K562 (cell line): Measurements from ENCODE around the gene RALGAPA2. TPM values are rescaled to one million over a fixed set of nuclear protein-coding genes. Genes with fewer than 3 reads are reported as not detected.

Experiments used
- ATAC-seq: fragments of 200-7000 bp; cut with Tn5 transposase; 3 replicates; pipeline ENCODE4 v1.9.1; 2020; ENCODE audit warnings: moderate library complexity
- BruUV-seq: library from RNA; stranded (reverse); fragments of 400-500 nt; replicated peaks from 2 replicates; lab custom pipeline; 2021; lab: Mats Ljungman, UMichigan
- CTCF ChIA-PET: fragments of 300-600 bp; formaldehyde crosslinking; extraction: SDS; loops from one replicate; lab custom pipeline; 2021; ENCODE audit warnings: low intra/inter-chr PET ratio; lab: Yijun Ruan, JAX
- POLR2A ChIA-PET: fragments of 300-600, 350-650 bp; sonication (Branson Sonifier 250); formaldehyde crosslinking; extraction: SDS; loops from one replicate; lab custom pipeline; 2021; ENCODE audit warnings: antibody characterized with exemption, inconsistent platforms; lab: Yijun Ruan, JAX
- DNase-seq, 4 experiments: peaks; one replicate each; pipeline versions ENCODE4 v3.0.0 to v3.0.0-alpha.2; 2011 to 2018; ENCODE audit warnings: low spot score in 3 of 4, mixed read lengths in 3 of 4; ENCODE audit errors: extremely low read depth in 1 of 4
- FAIRE-seq: peaks from 2 replicates; lab custom pipeline; 2011; peaks lifted over from hg19 to GRCh38; lab: Jason Lieb, UNC
- H2AFZ ChIP-seq: 2 replicates; pipeline ENCODE4 v1.6.0; 2011; ENCODE audit warnings: low read depth, low read length, control low read depth, inconsistent platforms
- H3K27ac ChIP-seq: fragments of 200-600 bp; 3 replicates; pipeline ENCODE4 v1.8.0; 2011; ENCODE audit warnings: low read depth, mild to moderate bottlenecking, control low read depth, inconsistent platforms, low read length, moderate library complexity, mixed read lengths; ENCODE audit errors: extremely low read depth
- H3K27me3 ChIP-seq, 2 experiments: fragments of 300-600 bp in 1 of 2; 2 replicates in 1 of 2; 3 replicates in 1 of 2; pipeline versions ENCODE4 v1.6.0 to v1.8.0; 2011; ENCODE audit warnings: inconsistent platforms in 2 of 2, low read length in 2 of 2, mild to moderate bottlenecking in 1 of 2, mixed read lengths in 1 of 2, moderate library complexity in 1 of 2; ENCODE audit not compliant: control insufficient read depth in 2 of 2, insufficient read depth in 2 of 2
- H3K36me3 ChIP-seq: fragments of 300-600 bp; 3 replicates; pipeline ENCODE4 v1.8.0; 2011; ENCODE audit warnings: mild to moderate bottlenecking, low read length, inconsistent platforms; ENCODE audit not compliant: control insufficient read depth, insufficient read depth
- H3K4me1 ChIP-seq, 2 experiments: fragments of 200-600 bp in 1 of 2; replicated peaks in 1 of 2; 2 replicates in 1 of 2; 3 replicates in 1 of 2; pipeline versions ENCODE4 v1.5.1 to v1.8.0; 2011; ENCODE audit warnings: inconsistent platforms in 2 of 2, low read length in 2 of 2, mild to moderate bottlenecking in 1 of 2, mixed read lengths in 1 of 2, moderate library complexity in 1 of 2; ENCODE audit not compliant: control insufficient read depth in 2 of 2, insufficient read depth in 2 of 2
- H3K4me2 ChIP-seq: 2 replicates; pipeline ENCODE4 v1.6.1; 2011; ENCODE audit warnings: low read length, control low read depth, inconsistent platforms, mixed read lengths; ENCODE audit not compliant: insufficient read depth
- H3K4me3 ChIP-seq: fragments of 200-600 bp; sonication (generic), shearing (Covaris generic); 2 replicates; pipeline ENCODE4 v1.5.1; 2016; ENCODE audit warnings: control low read depth, inconsistent platforms
- H3K79me2 ChIP-seq: fragments of 200-600 bp; 3 replicates; pipeline ENCODE4 v1.8.0; 2011; ENCODE audit warnings: low read length, inconsistent platforms; ENCODE audit not compliant: control insufficient read depth, insufficient read depth
- H3K9ac ChIP-seq, 2 experiments: 2 replicates each; pipeline versions ENCODE4 v1.6.0 to v1.6.1; 2011; ENCODE audit warnings: low read depth in 2 of 2, low read length in 2 of 2, control low read depth in 1 of 2, inconsistent platforms in 1 of 2, mild to moderate bottlenecking in 1 of 2, mixed read lengths in 1 of 2; ENCODE audit not compliant: insufficient read depth in 1 of 2
- H3K9me1 ChIP-seq: one replicate; pipeline ENCODE4 v1.6.0; 2011; ENCODE audit warnings: inconsistent platforms, mild to moderate bottlenecking, low read length, moderate library complexity; ENCODE audit not compliant: control insufficient read depth, insufficient read depth
- H3K9me3 ChIP-seq: replicated peaks from 2 replicates; pipeline ENCODE4 v1.5.1; 2011; ENCODE audit warnings: low read depth, low read length, inconsistent platforms; ENCODE audit not compliant: control insufficient read depth, insufficient read depth
- H4K20me1 ChIP-seq: replicated peaks from 2 replicates; pipeline ENCODE4 v1.6.1; 2011; ENCODE audit warnings: low read length, inconsistent platforms, mixed read lengths; ENCODE audit not compliant: control insufficient read depth, insufficient read depth
- CREB5 ChIP-seq: fragments of 250-450 bp; sonication (Bioruptor Pico); IDR thresholded peaks from 2 replicates; pipeline ENCODE4 v1.5.0; 2020; ENCODE audit warnings: mild to moderate bottlenecking
- HNRNPLL ChIP-seq: fragments of 200-400 bp; formaldehyde crosslinking; IDR thresholded peaks from 2 replicates; pipeline ENCODE4 v1.6.1; 2017; ENCODE audit warnings: low read length, low read depth, mild to moderate bottlenecking; ENCODE audit not compliant: poor library complexity, severe bottlenecking
- MYBL2 ChIP-seq, 2 experiments: fragments of 450-650 bp in 1 of 2; sonication (generic) in 1 of 2; formaldehyde crosslinking in 1 of 2; IDR thresholded peaks; 2 replicates each; pipeline versions ENCODE4 v1.6.1 to v1.8.1; 2017 to 2022; ENCODE audit warnings: borderline replicate concordance in 1 of 2, inconsistent platforms in 1 of 2, low read depth in 1 of 2, mild to moderate bottlenecking in 1 of 2, missing genetic modification reagents in 1 of 2, moderate library complexity in 1 of 2
- NCOR1 ChIP-seq: fragments of 450-650 bp; IDR thresholded peaks from 2 replicates; pipeline ENCODE4 v1.6.1; 2016; ENCODE audit warnings: mild to moderate bottlenecking, moderate library complexity
- RBM39 ChIP-seq: fragments of 200-400 bp; formaldehyde crosslinking; optimal IDR thresholded peaks from 2 replicates; pipeline ENCODE3; 2018; ENCODE audit warnings: low read depth, low read length
- SIN3B ChIP-seq: fragments of 450-650 bp; IDR thresholded peaks from 2 replicates; pipeline ENCODE4 v1.6.1; 2017; ENCODE audit warnings: low read depth, mild to moderate bottlenecking, moderate library complexity
- ZNF518B ChIP-seq: fragments of 250-450 bp; sonication (Bioruptor Pico); IDR thresholded peaks from 2 replicates; pipeline ENCODE4 v1.5.0; 2021; ENCODE audit warnings: mild to moderate bottlenecking, moderate library complexity
- WGBS: fragments of 100-300 bp; shearing (Covaris generic); methylation state at CpG from one replicate; pipeline ENCODE4 v1.1.6; 2016; ENCODE audit warnings: low coverage, mixed read lengths; ENCODE audit not compliant: insufficient coverage; ENCODE audit errors: missing lambda C conversion rate; 5-methylcytosine and 5-hydroxymethylcytosine counted together
- in situ Hi-C: fragments of 300-500 bp; cut with MboI; formaldehyde crosslinking; loops from 4 replicates; pipeline ENCODE4 v1.15.0; 2018; ENCODE audit warnings: inconsistent platforms, mixed read lengths
- intact Hi-C: fragments of 100-400 bp; cut with micrococcal nuclease; formaldehyde crosslinking; loops from 2 replicates; pipeline ENCODE4 v1.14.2; 2022
- polyA plus RNA-seq, 8 experiments: library from polyadenylated mRNA; depleted of rRNA in 4 of 8; stranded (reverse) in 5 of 8; unstranded in 3 of 8; fragments of >200 nt; fragmentation: Nextera tagmentation in 2 of 8; fragmentation: Illumina TruSeq in 1 of 8; extraction: Ambion mirVana in 2 of 8; extraction: Trizol in 1 of 8; gene quantifications; 2 replicates each; pipeline versions ENCODE4 v1.2.1 to v1.2.3, GENCODE V29; 2011 to 2014; ENCODE audit warnings: inconsistent platforms in 1 of 8, missing spikeins in 1 of 8
- total RNA-seq, 7 experiments: library from RNA; depleted of rRNA in 6 of 7; stranded (reverse); fragments of >200 nt in 6 of 7; fragmentation: Illumina TruSeq in 2 of 7; extraction: Trizol in 2 of 7; gene quantifications; 2 replicates each; pipeline versions ENCODE4 v1.2.1 to v1.2.3, GENCODE V29; 2011 to 2021; ENCODE audit warnings: low replicate concordance in 1 of 7

Gene RALGAPA2
- total and polyA plus RNA-seq, 9 of the 15 experiments (the other 6 are each of a cell fraction or from before 2014, with no cell fraction given): 0.35 to 2.7 (median 1.4) TPM

- no peaks in the 10 kb centered on the region for H3K9me1 ChIP-seq
- no peaks in the 10 kb centered on the region for H3K9me3 ChIP-seq
- no peak overlapping the region for H3K4me3 ChIP-seq
- POLR2A ChIA-PET: no interaction called here
- intact Hi-C loops (no loop called here), in situ Hi-C loops (no loop called here)
- TF ChIP-seq RBM39 (no peak), NCOR1 (no peak), MYBL2 (IDR thresholded peaks at IDR 0.05; ENCODE audit: low read depth) (no peak), MYBL2 (CRISPR knock-in tag; IDR thresholded peaks at IDR 0.05; ENCODE audit: borderline replicate concordance) (no peak), HNRNPLL (no peak), SIN3B (no peak), CREB5 (CRISPR knock-in tag) (no peak), ZNF518B (CRISPR knock-in tag) (no peak)
- ATAC-seq (no peak), FAIRE-seq (no peak), DNase-seq (no peak)
- no peaks in the 10 kb centered on the region for H3K27me3 ChIP-seq
- H3K9ac ChIP-seq: no peak overlapping the region
- 0% methylated on average over 2 of the region's 2 CpGs for WGBS
- CTCF ChIA-PET: no interaction called here
- H2AFZ ChIP-seq: no peak overlapping the region
- no peaks in the 10 kb centered on the region for H3K79me2 ChIP-seq
- no peaks in the 10 kb centered on the region; the same call in 1 of the 2 replicates for H4K20me1 ChIP-seq
- H3K4me2 ChIP-seq: no peak overlapping the region
- no peaks in the 10 kb centered on the region for H3K4me1 ChIP-seq
- H3K27ac ChIP-seq: no peak overlapping the region
- no TSS peak for BruUV-seq
- H3K36me3 ChIP-seq: no peaks in the 10 kb centered on the region
Observed at GRCh38 chr20:20483328-20483727, 229.1 kb downstream of the RALGAPA2 start.
